DMS53 treated with DMSO at 0.1 percent for 48 hours (cell line): ENCODE measurements around the gene CSK.

Experiments used
- DNase-seq: peaks from one replicate; lab custom pipeline; 2025; ENCODE audit not compliant: unreplicated experiment; lab: John Stamatoyannopoulos, UW

CSK gene

GRCh38 chr15:74800559-74801094, 18.7 kb downstream of the CSK start:
- no peak for DNase-seq

DNA sequence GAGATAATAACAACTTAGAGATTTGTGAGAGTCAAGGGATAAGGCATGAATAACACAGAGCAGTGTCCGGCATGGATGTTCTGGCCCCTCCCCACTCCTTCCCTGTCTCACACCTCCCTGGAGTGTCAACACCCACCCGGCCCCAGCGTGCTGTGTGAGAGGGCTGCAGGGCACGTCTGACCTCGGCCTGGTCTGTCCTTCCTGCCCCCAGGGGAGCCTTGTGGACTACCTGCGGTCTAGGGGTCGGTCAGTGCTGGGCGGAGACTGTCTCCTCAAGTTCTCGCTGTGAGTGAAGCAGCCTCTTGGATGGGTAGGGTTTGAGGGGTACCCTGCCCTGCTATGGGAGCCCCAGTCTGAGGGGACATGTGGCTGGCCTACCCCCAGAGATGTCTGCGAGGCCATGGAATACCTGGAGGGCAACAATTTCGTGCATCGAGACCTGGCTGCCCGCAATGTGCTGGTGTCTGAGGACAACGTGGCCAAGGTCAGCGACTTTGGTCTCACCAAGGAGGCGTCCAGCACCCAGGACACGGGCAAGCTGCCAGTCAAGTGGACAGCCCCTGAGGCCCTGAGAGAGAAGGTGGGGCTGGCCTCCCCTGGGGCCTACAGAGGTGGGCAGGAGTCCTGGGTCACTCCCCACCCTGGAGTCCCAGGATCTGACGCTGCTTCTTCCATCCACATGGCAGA, 19.6 kb downstream of the CSK start:
- DNase-seq: no peak

DNA sequence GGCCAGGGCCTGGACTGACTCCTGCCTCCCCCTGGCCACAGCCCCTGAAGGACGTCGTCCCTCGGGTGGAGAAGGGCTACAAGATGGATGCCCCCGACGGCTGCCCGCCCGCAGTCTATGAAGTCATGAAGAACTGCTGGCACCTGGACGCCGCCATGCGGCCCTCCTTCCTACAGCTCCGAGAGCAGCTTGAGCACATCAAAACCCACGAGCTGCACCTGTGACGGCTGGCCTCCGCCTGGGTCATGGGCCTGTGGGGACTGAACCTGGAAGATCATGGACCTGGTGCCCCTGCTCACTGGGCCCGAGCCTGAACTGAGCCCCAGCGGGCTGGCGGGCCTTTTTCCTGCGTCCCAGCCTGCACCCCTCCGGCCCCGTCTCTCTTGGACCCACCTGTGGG, 20.4 kb downstream of the CSK start:
- no peak for DNase-seq

GRCh38 chr15:74802862-74803447, 21.1 kb downstream of the CSK start:
- DNase-seq: no peak

DNA sequence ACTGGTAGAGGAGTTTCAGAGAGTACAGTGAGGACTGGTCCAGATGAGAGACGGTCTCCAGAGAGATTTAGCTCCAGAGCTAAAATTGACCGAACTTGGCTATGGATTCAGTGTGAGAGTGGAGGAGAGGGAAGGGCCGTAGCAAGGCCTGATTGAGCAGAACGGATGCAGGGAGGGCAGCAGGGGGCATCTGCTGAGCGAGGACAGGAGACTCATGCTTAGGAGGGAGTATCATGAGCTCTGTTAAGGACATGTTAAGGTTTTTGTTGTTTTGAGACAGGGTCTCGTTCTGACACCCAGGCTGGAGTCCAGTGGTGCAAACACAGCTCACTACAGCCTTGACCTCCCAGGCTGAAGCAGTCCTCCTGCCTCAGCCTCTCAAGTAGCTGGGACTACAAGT, 23.1 kb downstream of the CSK start:
- no peak for DNase-seq

- DNase-seq: no peak
Observed at GRCh38 chr15:74807282-74807681, 25.4 kb downstream of the CSK start.

- DNase-seq: no peak
Observed at GRCh38 chr15:74808078-74808839, 26.4 kb downstream of the CSK start.

DNA sequence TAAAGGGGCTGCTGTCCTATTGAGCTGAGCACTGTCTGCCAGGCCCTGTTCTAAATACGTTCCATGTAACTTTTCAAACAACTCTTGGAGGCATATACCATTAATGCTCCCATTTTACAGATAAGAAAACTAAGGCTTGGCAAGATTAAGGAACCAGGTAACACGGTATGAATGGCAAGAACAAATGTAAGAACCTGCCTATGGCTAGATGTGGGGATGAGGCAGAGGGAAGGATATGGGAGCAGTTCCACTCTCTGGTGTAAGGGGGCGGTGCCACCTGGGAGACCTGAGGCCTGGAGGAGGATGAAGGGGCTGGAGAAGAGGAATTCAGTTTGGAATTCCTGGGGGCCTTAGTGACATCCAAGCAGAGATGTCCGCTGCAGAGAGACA, 27.0 kb downstream of the CSK start:
- DNase-seq: no peak

- no peak for DNase-seq
Observed at GRCh38 chr15:74809242-74809641, 27.4 kb downstream of the CSK start.

- no peak for DNase-seq
Observed at GRCh38 chr15:74809956-74810355, 28.1 kb downstream of the CSK start.

GRCh38 chr15:74812533-74812932, 30.7 kb downstream of the CSK start, which contains the start of gene LMAN1L:
Gene LMAN1L, plus strand, starts transcription at chr15:74812835. Its CDS starts 20 bp downstream, at chr15:74812855.
- DNase-seq: no peak

- DNase-seq: no peak
Observed at GRCh38 chr15:74815121-74815934, 33.4 kb downstream of the CSK start.

- no peak for DNase-seq
Observed at GRCh38 chr15:74815961-74816360, 34.1 kb downstream of the CSK start.

GRCh38 chr15:74816624-74817369, 34.9 kb downstream of the CSK start:
- DNase-seq: no peak

DNA sequence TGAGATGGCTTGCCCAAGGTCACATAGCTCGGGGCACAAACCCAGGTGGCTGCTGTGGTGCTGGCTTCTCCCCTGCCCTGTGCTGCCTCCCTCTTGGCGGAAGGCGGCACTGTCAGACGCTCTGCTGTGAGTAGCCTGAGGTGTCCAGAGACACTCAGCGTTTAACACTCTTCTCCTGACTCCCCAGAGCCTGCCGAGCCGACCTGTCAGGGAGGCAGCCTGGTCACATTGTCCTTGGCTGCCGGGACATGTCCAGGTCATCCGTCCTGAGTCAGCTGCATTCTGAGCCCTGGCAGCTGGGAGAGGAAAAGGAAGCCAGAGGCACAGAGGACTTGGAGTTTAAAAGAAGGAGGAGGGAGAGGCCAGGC, 35.5 kb downstream of the CSK start:
- no peak for DNase-seq

- no peak for DNase-seq
Observed at GRCh38 chr15:74820056-74820455, 38.2 kb downstream of the CSK start.

- DNase-seq: no peak
Observed at GRCh38 chr15:74821091-74821789, 39.4 kb downstream of the CSK start.

DNA sequence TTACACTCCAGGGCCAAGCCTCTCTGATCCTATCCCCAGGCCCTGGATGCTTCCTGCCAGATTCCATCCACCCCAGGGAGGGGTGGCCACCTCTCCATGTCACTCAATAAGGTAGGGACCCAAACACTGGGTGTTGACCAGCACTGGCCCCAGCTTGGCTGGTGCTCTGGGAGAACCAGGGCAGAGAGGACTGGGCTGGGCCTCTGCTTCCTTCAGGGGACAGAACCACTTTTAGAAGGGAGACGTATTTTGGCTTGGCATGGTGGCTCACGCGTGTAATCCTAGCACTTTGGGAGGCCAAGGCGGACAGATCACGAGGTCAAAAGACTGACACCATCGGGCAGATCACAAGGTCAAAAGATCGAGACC, 39.9 kb downstream of the CSK start:
- no peak for DNase-seq

- no peak for DNase-seq
Observed at GRCh38 chr15:74822233-74822632, 40.4 kb downstream of the CSK start.

GRCh38 chr15:74823324-74823723, 41.4 kb downstream of the CSK start:
- peak; percentile 9 for DNase-seq
